ENCODE measurements around the gene ITIH1.

DNA sequence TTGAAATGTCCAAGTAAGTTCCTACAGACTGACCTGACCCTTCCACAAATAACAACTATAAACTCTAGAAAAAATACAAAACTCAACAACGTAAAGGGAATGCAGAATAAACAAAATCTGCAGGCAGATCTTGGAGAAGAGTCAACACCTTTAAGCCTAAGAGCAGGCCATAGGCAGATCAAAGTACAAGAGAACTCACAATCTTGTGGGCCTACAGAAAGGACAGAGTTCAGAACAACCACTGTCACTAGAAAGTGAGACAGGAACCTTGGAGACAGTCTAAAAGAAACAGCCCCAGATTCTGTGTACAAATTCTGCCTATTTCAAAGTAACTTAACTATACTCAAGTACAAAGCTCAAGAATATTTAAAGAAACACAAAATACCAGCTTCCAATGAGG, 37.7 kb upstream of the ITIH1 start:
- TF ChIP-seq, protein P1, sequence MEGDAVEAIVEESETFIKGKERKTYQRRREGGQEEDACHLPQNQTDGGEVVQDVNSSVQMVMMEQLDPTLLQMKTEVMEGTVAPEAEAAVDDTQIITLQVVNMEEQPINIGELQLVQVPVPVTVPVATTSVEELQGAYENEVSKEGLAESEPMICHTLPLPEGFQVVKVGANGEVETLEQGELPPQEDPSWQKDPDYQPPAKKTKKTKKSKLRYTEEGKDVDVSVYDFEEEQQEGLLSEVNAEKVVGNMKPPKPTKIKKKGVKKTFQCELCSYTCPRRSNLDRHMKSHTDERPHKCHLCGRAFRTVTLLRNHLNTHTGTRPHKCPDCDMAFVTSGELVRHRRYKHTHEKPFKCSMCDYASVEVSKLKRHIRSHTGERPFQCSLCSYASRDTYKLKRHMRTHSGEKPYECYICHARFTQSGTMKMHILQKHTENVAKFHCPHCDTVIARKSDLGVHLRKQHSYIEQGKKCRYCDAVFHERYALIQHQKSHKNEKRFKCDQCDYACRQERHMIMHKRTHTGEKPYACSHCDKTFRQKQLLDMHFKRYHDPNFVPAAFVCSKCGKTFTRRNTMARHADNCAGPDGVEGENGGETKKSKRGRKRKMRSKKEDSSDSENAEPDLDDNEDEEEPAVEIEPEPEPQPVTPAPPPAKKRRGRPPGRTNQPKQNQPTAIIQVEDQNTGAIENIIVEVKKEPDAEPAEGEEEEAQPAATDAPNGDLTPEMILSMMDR (conservative IDR thresholded peaks at IDR 0.05), result no peak
- TF ChIP-seq EZH2 (IDR thresholded peaks at IDR 0.05; ENCODE audit: low read depth), result no peak
